ENCODE data around the gene LRBA. TPM values are rescaled to one million over a fixed set of nuclear protein-coding genes. Genes with fewer than 3 reads are reported as not detected.
A peak's percentile ranks its signal among the peaks of the same experiment; 100 is the strongest.

Gene LRBA
- total RNA-seq, 1 donor from 2014 or later = 16.9 TPM

- ATAC-seq (no peak), DNase-seq (ENCODE audit: missing footprints) (no peak)
- intact Hi-C loops (cut with DNase I) = no loop called here
These were observed 103.8 kb downstream of the LRBA start for GRCh38 chr4:150911326-150911725.

- no peak for ATAC-seq
- intact Hi-C loops (cut with DNase I) = no loop called here
- no peak for DNase-seq (ENCODE audit: missing footprints)
These were observed 106.0 kb downstream of the LRBA start for GRCh38 chr4:150909116-150909515.

GRCh38 chr4:150906987-150907633 lies 108.0 kb downstream of the LRBA start:
- ATAC-seq (no peak), DNase-seq (ENCODE audit: missing footprints) (no peak)
- intact Hi-C loops (cut with DNase I) = no loop called here

GRCh38 chr4:150904671-150905070 lies 110.4 kb downstream of the LRBA start:
- intact Hi-C loops (cut with DNase I) = no loop called here
- ATAC-seq = no peak
- DNase-seq (ENCODE audit: missing footprints) = no peak

GRCh38 chr4:150903603-150904002 lies 111.5 kb downstream of the LRBA start:
- ATAC-seq = no peak

GRCh38 chr4:150896497-150896896 lies 118.6 kb downstream of the LRBA start:
- DNase-seq (ENCODE audit: missing footprints) (no peak), ATAC-seq (no peak)
- intact Hi-C loops (cut with DNase I) = no loop called here

More at GRCh38 chr4:150903603-150904002, 111.5 kb downstream of the LRBA start:
- DNase-seq (ENCODE audit: missing footprints) = no peak
- intact Hi-C loops (cut with DNase I) = no loop called here

GRCh38 chr4:150890246-150890645 lies 124.8 kb downstream of the LRBA start:
- intact Hi-C loops (cut with DNase I) = no loop called here
- ATAC-seq (no peak), DNase-seq (ENCODE audit: missing footprints) (no peak)

- DNase-seq (ENCODE audit: missing footprints) (no peak), ATAC-seq (no peak)
- intact Hi-C loops (cut with DNase I) = no loop called here
These were observed 125.8 kb downstream of the LRBA start for GRCh38 chr4:150889306-150889705.

- ATAC-seq (no peak), DNase-seq (ENCODE audit: missing footprints) (no peak)
- intact Hi-C loops (cut with DNase I) = no loop called here
These were observed 126.5 kb downstream of the LRBA start for GRCh38 chr4:150888625-150889024.

GRCh38 chr4:150888217-150888616 lies 126.9 kb downstream of the LRBA start:
- no peak for ATAC-seq
- intact Hi-C loops (cut with DNase I) = no loop called here

GRCh38 chr4:150886597-150886996 lies 128.5 kb downstream of the LRBA start:
- no peak for DNase-seq (ENCODE audit: missing footprints)
- no peak for ATAC-seq
- intact Hi-C loops (cut with DNase I) = no loop called here

More at GRCh38 chr4:150888217-150888616, 126.9 kb downstream of the LRBA start:
- no peak for DNase-seq (ENCODE audit: missing footprints)

- ATAC-seq (no peak), DNase-seq (ENCODE audit: missing footprints) (no peak)
- intact Hi-C loops (cut with DNase I) = no loop called here
These were observed 130.5 kb downstream of the LRBA start for GRCh38 chr4:150884625-150885024.

- DNase-seq (ENCODE audit: missing footprints) (no peak), ATAC-seq (no peak)
- intact Hi-C loops (cut with DNase I) = loop anchor here (10.0 kb wide), 1 partner anchor 79 kb away; no protein-coding TSS in a partner anchor
These were observed 139.7 kb downstream of the LRBA start for GRCh38 chr4:150875367-150875766.

- DNase-seq (ENCODE audit: missing footprints) (peak; percentile 71), ATAC-seq (peak; percentile 99)
- intact Hi-C loops (cut with DNase I) = loop anchor here (5.0 to 10.0 kb wide), 2 partner anchors 80 to 877 kb away; no protein-coding TSS in a partner anchor
These were observed 140.5 kb downstream of the LRBA start for GRCh38 chr4:150874338-150875226.

- peak; percentile 37 for ATAC-seq
- intact Hi-C loops (cut with DNase I) = loop anchor here (2.0 kb wide), 2 partner anchors 144 to 570 kb away; no protein-coding TSS in a partner anchor
These were observed 147.9 kb downstream of the LRBA start for GRCh38 chr4:150867148-150867547.

GRCh38 chr4:150863456-150863855 lies 151.6 kb downstream of the LRBA start:
- intact Hi-C loops (cut with DNase I) = no loop called here
- ATAC-seq (no peak), DNase-seq (ENCODE audit: missing footprints) (no peak)

More at GRCh38 chr4:150867148-150867547, 147.9 kb downstream of the LRBA start:
- DNase-seq (ENCODE audit: missing footprints) = no peak

GRCh38 chr4:150862829-150863228 lies 152.3 kb downstream of the LRBA start:
- DNase-seq (ENCODE audit: missing footprints) (peak; percentile 62), ATAC-seq (no peak)
- intact Hi-C loops (cut with DNase I) = no loop called here

GRCh38 chr4:150859453-150859852 lies 155.6 kb downstream of the LRBA start:
- intact Hi-C loops (cut with DNase I) = no loop called here
- no peak for DNase-seq (ENCODE audit: missing footprints)
- ATAC-seq = no peak

GRCh38 chr4:150855981-150856510 lies 159.0 kb downstream of the LRBA start:
- intact Hi-C loops (cut with DNase I) = no loop called here
- ATAC-seq (no peak), DNase-seq (ENCODE audit: missing footprints) (no peak)

GRCh38 chr4:150854600-150854999 lies 160.5 kb downstream of the LRBA start:
- no peak for ATAC-seq
- no peak for DNase-seq (ENCODE audit: missing footprints)
- intact Hi-C loops (cut with DNase I) = no loop called here
